Measurements from ENCODE around the gene KLRG1. TPM values are rescaled to one million over a fixed set of nuclear protein-coding genes. Genes with fewer than 3 reads are reported as not detected.

Gene KLRG1
- polyA plus RNA-seq, 1 donor from 2014 or later = 4.7 TPM

GRCh38 chr12:8948701-8949341, 40.5 kb upstream of the KLRG1 start (continued):
- no peak for TF ChIP-seq CTCF (IDR thresholded peaks at IDR 0.05; ENCODE audit: poor library complexity, severe bottlenecking)
- TF ChIP-seq MXI1 (conservative IDR thresholded peaks at IDR 0.05; ENCODE audit: poor library complexity, severe bottlenecking) = no peak

GRCh38 chr12:8949342-8950220, 39.8 kb upstream of the KLRG1 start, which contains the start of gene M6PR:
TSS of gene M6PR (minus strand) at chr12:8949645. CDS start at chr12:8946404, 3,241 bp downstream.
- H3K9me3 ChIP-seq (ENCODE audit: low read length) = no peaks in the 10 kb centered on the region
- no peaks in the 10 kb centered on the region for H3F3A ChIP-seq (ENCODE audit: insufficient read depth, low read length, poor library complexity, severe bottlenecking)
- peaks cover 35% of the 10 kb centered on the region for H3K79me2 ChIP-seq (replicated peaks; ENCODE audit: insufficient read depth, low read length)
- peak within 1 kb of the TSS; percentile 63 for H2AFZ ChIP-seq (ENCODE audit: low read depth, low read length)
- no peaks in the 10 kb centered on the region for H3K9me2 ChIP-seq (ENCODE audit: insufficient read depth, low read length)
- no peaks in the 10 kb centered on the region for H3K27me3 ChIP-seq (ENCODE audit: insufficient read depth, low read depth, low read length)
- peak within 1 kb of the TSS; percentile 94 for H3K4me2 ChIP-seq (ENCODE audit: low read length)
- peak within 1 kb of the TSS; percentile 82 for H3K9ac ChIP-seq (ENCODE audit: low read length)
- no peaks in the 10 kb centered on the region for H4K20me1 ChIP-seq (ENCODE audit: insufficient read depth)
- H3K4me3 ChIP-seq (ENCODE audit: low read length) = peak within 1 kb of the TSS; percentile 79
- H3K36me3 ChIP-seq (ENCODE audit: insufficient read depth, low read length) = no peaks in the 10 kb centered on the region
- TF ChIP-seq RAD21 (conservative IDR thresholded peaks at IDR 0.05) (peak; percentile 77), MXI1 (conservative IDR thresholded peaks at IDR 0.05; ENCODE audit: poor library complexity, severe bottlenecking) (peak; percentile 97), REST (IDR thresholded peaks at IDR 0.05; ENCODE audit: borderline replicate concordance) (peak; percentile 57), EZH2 (IDR thresholded peaks at IDR 0.05; ENCODE audit: borderline replicate concordance, insufficient read depth, low read length, poor library complexity, severe bottlenecking) (no peak), SMC3 (conservative IDR thresholded peaks at IDR 0.05; ENCODE audit: poor library complexity) (peak; percentile 78), POLR2AphosphoS5 (IDR thresholded peaks at IDR 0.05) (peak; percentile 37), EP300 (conservative IDR thresholded peaks at IDR 0.05; ENCODE audit: poor library complexity, severe bottlenecking) (peak; percentile 62), CTCF (IDR thresholded peaks at IDR 0.05; ENCODE audit: poor library complexity, severe bottlenecking) (peak; percentile 89), TAF1 (IDR thresholded peaks at IDR 0.05; ENCODE audit: low read depth) (peak; percentile 84)
- peak within 1 kb of the TSS; percentile 90 for H3K27ac ChIP-seq (ENCODE audit: low read length)

Data from neural cell (in vitro differentiated cells).